ENCODE results near the gene GPS1.

The GPS1 gene

GRCh38 chr17:82051776-82052637 lies at the start of gene GPS1, which contains the start of gene RFNG:
GPS1 (plus strand) TSS chr17:82051898; CDS start chr17:82051932, 34 bp downstream.
RFNG (minus strand) TSS chr17:82051811; CDS start chr17:82051766, 45 bp downstream.
- peak; percentile 80 for DNase-seq (ENCODE audit: low read depth, low spot score)

- DNase-seq (ENCODE audit: low read depth, low spot score), result no peak
Observed at GRCh38 chr17:82003411-82004381, 48.0 kb upstream of the GPS1 start.

GRCh38 chr17:82004517-82005455 lies 46.9 kb upstream of the GPS1 start:
- DNase-seq (ENCODE audit: low read depth, low spot score), result no peak

- no peak for DNase-seq (ENCODE audit: low read depth, low spot score)
Observed at GRCh38 chr17:82005701-82006348, 45.9 kb upstream of the GPS1 start.

- DNase-seq (ENCODE audit: low read depth, low spot score), result no peak
Observed at GRCh38 chr17:82006468-82007227, 45.0 kb upstream of the GPS1 start.

- DNase-seq (ENCODE audit: low read depth, low spot score), result no peak
Observed at GRCh38 chr17:82007228-82007494, 44.5 kb upstream of the GPS1 start.

- no peak for DNase-seq (ENCODE audit: low read depth, low spot score)
Observed at GRCh38 chr17:82007495-82008257, 44.0 kb upstream of the GPS1 start.

- no peak for DNase-seq (ENCODE audit: low read depth, low spot score)
Observed at GRCh38 chr17:82008258-82008940, 43.3 kb upstream of the GPS1 start.

- DNase-seq (ENCODE audit: low read depth, low spot score), result no peak
Observed at GRCh38 chr17:82008941-82009405, 42.7 kb upstream of the GPS1 start.

- DNase-seq (ENCODE audit: low read depth, low spot score), result no peak
Observed at GRCh38 chr17:82009413-82009812, 42.3 kb upstream of the GPS1 start.

- DNase-seq (ENCODE audit: low read depth, low spot score), result no peak
Observed at GRCh38 chr17:82010575-82011525, 40.8 kb upstream of the GPS1 start.

GRCh38 chr17:82011617-82012187 lies 40.0 kb upstream of the GPS1 start:
- DNase-seq (ENCODE audit: low read depth, low spot score), result no peak

- no peak for DNase-seq (ENCODE audit: low read depth, low spot score)
Observed at GRCh38 chr17:82012261-82012639, 39.4 kb upstream of the GPS1 start.

- DNase-seq (ENCODE audit: low read depth, low spot score), result no peak
Observed at GRCh38 chr17:82012640-82013295, 38.9 kb upstream of the GPS1 start.

- DNase-seq (ENCODE audit: low read depth, low spot score), result no peak
Observed at GRCh38 chr17:82013341-82013740, 38.4 kb upstream of the GPS1 start.

GRCh38 chr17:82013772-82014321 lies 37.9 kb upstream of the GPS1 start:
- DNase-seq (ENCODE audit: low read depth, low spot score), result no peak

All from activated naive CD8-positive, alpha-beta T cell treated with anti-CD3 and anti-CD28 coated beads, Interleukin-2, amount 50 U/mL, for 16 hours (primary cell).